SKM-1 (cell line): Measurements from ENCODE around the gene OOSP4A.
"Not testable (repeated sequence)": the region's sequence is repeated elsewhere in the genome, so short reads cannot be mapped to it uniquely, and the experiment has no call there.

Experiments used
- DNase-seq: peaks from one replicate; lab custom pipeline; 2025; ENCODE audit not compliant: unreplicated experiment; lab: John Stamatoyannopoulos, UW

Gene OOSP4A

GRCh38 chr11:59973097-59973496, 9.3 kb downstream of the OOSP4A start:
- DNase-seq, result no peak

DNA sequence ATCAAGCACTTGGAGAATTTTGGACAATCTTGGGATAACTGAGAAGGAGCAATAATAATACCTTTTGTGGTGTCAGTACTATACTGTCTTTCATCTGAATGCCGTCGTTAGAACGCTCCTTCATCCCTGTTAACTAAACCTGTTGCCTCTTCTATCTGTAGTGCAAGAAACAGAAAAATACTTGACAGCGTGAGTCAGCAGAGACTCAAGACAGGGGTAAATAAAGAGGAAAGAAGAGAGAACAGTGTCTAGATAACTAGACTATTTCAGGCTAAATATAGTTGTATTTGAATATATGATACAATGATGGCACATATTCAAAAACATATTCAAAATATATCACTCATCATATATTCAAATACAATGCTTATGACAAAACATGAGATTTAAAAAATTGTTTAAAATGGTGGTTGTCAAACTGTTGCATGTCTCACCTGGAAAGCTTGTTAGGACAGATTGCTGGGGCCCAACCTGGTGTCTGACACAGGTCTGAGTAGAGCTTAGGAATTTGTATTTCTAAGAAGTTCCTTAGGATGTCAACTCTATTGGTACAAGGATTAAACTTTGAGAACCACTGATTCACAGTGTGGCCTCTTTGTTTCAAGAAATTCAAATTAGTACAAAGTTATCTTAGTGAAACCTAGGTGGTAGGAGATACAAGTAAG, 17.4 kb downstream of the OOSP4A start:
- DNase-seq, result no peak

DNA sequence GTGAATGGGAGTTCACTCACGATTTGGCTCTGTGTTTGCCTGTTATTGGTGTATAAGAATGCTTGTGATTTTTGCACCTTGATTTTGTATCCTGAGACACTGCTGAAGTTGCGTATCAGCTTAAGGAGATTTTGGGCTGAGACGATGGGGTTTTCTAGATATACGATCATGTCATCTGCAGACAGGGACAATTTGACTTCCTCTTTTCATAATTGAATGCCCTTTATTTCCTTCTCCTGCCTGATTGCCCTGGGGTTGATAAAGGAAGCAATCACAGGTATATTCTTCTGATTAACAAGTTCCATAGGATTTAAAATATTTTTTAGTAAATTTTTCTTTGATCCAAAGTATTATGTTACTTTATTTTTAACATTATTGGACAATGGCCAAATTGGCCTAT, 18.2 kb downstream of the OOSP4A start:
- not testable (repeated sequence) for DNase-seq

DNA sequence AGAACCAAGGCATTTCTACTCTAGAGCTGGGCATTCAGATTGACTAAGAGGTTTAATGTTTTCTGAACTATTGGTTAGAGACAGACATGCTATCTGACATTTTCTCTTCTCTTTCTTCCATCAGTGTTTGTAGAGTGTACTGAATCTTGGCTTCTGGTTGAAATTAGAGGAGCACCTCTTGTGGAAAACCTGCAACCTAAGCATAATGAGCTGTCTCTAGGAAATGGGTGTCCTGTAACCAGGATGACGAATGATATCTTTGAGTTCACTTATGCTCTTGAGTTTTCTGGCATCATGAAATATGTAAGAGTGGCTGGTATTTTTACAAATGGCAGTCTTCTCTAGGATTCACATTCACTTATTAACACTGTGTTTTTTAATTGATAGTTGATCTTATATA, 19.4 kb downstream of the OOSP4A start:
- DNase-seq, result no peak

GRCh38 chr11:59984368-59984767, 20.5 kb downstream of the OOSP4A start:
- DNase-seq, result no peak

DNA sequence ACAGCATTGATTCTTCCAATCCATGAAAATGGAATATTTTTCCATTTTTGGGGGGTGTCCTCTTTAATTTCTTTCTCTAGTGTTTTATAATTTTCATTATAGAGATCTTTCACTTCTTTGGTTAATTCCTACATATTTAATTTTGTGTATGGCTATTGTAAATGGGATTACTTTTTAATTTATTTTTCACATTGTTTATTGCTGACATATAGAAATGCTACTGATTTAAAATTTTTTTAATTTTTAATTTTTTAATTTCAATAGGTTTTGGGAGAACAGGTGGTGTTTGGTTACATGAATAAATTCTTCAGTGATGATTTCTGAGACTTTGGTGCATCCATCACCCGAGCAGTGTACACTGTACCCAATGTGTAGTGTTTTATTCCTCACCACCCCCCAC, 26.6 kb downstream of the OOSP4A start:
- DNase-seq, result no peak

GRCh38 chr11:59992425-59992824, 28.6 kb downstream of the OOSP4A start:
- DNase-seq, result no peak

DNA sequence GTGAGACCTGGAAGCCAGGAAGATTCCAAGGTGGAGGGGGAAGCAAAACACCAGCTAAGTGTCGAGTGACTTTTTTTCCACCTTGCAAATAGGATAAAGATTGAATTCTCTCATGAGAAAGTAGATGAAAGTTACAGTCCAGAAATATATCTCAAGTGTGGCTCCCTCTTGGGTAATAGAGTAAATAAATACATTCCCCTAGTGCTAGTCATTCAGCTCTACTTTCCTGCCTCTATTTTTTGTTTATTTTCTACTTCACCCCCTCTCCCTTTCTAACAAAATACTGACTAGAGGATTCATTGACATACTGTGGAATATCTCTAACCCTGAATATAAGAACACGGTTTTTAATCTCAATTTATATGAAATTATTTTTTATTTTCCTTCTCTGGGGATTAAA, 34.0 kb downstream of the OOSP4A start:
- DNase-seq, result no peak

DNA sequence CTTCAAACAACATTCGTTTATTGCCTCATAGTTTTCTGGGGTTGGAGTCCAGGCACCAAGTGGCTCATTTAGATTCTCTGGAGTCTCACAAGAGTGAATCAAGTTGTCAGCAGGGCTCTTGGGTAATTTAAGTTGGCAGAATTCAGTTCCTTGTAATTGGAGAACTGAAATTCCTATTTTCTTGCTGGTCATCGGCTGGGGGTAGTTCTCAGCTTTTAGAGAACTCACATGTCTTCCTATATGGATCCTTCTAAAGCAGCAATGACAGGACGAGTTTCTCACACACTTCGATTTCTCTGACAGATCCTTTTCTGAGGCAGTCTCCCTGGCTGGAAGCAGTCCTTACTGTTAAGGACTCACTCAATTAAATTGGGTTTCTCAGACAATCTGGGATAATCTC, 35.9 kb downstream of the OOSP4A start:
- no peak for DNase-seq

DNA sequence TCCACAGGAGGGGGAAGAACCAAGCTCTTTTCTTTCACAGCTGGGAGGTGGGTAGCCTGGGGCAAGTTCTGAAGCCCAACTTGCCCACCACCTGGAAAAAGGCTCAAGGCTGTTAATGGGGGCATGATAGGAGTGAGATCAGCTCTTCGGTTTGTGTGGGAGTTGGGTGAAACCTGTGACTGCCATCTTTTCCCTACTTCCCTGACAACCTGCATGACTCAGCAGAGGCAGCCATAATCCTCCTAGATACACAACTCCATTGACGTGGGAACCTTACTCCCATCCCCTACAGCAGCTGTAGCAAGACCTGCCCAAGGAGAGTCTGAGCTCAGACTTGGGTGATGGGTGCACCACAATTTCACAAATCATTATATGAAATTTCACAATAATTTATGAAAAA, 39.9 kb downstream of the OOSP4A start:
- DNase-seq, result no peak

DNA sequence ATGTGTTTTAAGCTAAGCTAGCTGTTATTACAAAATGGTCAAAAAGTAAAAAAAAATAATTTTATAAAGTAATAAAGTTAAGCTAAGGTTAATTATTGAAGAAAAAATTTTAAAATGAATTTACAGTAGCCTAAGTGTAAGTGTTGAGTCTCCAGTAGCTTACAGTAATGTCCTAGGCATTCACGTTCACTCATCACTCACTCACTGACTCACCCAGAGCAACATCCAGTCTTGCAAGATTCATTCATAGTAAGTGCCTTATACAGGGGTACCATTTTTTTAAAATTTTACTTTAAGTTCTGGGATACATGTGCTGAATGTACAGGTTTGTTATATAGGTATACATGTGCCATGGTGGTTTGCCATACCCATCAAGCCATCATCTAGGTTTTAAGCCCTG, 41.5 kb downstream of the OOSP4A start:
- no peak for DNase-seq

DNA sequence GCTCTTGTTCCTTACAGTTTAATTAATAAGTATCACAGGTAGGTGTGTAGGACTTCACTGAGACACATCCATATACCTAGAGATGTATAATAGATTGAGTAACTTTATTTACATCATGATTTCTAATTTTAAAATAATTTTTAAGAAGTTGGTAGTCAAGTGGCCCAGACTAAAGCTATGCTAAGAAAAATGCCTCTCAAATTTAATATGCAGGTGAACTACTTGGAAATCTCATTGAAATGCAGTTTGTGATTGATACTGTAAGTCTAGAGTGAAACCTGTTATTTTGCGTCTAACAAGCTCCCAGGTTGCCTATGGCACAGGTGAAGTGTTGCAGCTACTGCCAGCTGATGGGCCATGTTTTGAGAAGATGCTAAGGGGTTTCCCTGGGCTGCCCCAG, 53.0 kb downstream of the OOSP4A start, which contains the start of gene OOSP4B:
TSS of gene OOSP4B (plus strand) at position 301 of the 400 bp plus-strand sequence.
- DNase-seq, result no peak

DNA sequence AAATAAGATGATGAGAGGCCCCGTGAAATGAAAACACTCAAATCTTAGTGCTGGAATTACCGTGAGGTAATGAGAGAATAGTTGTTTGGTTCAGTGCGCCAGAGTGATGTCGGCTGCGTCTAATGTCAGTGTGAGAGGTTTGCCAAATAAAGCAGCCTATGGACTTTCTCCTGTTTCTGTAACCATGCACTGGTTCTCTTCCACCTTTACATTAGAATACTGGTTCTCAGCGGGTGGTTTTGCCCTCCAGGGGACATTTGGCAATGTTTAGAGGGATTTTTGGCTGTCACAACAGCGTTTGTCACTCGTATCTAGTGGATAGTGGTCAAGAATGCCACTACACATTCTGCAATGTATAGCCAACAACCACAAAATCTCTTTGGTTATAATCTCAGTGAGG, 54.2 kb downstream of the OOSP4A start:
- no peak for DNase-seq
